IPS-11a (cell line): ENCODE results near the gene PRDX1.
A peak's percentile ranks its signal among the peaks of the same experiment; 100 is the strongest.
"Not testable (repeated sequence)": the region's sequence is repeated elsewhere in the genome, so short reads cannot be mapped to it uniquely, and the experiment has no call there.

ENCODE experiments used
- H3K4me3 ChIP-seq: one replicate; pipeline ENCODE4 v1.5.1; 2013; ENCODE audit warnings: low read depth, low read length, control low read depth

PRDX1 gene

DNA sequence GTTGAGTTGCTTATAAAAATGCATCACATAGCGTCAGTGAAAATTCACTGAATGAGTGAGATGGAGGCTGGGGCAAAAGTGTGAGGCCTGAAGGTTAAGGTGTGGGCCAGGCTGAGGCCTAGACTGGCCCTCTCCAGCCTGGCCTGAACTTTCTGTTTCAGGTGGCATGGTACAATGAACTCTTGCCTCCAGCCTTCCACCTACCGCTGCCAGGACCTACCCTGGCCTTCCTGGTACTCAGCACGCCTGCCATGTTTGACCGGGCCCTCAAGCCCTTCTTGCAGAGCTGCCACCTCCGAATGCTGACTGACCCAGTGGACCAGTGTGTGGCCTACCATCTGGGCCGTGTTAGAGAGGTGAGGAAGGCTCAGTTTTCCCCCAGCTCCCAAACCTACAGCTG is 14.5 kb downstream of the PRDX1 start:
- H3K4me3 ChIP-seq = no peak overlapping the region

DNA sequence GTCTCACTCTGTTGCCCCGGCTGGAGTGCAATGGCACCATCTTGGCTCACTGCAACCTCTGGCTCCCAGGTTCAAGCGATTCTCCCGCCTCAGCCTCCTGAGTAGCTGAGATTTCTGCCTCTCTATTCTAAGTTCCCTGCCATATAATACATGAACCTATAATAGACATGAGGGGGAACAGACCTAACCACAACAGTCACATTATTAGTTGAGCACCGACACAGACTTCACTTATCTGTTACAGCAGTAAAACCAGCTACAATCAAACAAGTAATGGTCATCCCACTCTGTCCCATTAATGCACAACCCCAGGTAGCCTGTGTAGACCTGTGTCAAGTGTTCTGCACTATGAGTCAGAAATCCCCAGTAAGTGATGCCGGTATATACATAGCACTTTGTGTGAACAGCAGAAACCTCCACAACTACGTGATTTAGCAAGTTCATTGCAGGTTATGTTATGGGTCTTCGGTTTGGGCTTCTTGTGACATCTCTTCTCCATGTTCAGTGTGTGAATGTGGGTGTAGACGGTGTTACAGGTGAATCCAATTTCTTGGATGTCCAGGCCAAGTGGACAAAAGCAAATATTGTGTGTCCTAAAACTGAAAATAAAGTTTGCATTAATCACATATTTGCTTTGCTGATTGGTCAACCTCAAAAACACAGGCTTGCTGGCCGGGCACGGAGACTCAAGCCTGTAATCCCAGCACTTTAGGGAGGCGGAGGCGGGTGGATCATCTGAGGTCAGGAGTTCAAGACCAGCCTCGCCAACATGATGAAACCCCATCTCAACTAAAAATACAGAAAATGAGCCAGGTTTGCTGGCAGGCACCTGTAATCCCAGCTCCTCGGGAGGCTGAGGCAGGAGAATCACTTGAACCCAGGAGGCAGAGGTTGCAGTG is 18.0 kb downstream of the PRDX1 start:
- no peak overlapping the region for H3K4me3 ChIP-seq

DNA sequence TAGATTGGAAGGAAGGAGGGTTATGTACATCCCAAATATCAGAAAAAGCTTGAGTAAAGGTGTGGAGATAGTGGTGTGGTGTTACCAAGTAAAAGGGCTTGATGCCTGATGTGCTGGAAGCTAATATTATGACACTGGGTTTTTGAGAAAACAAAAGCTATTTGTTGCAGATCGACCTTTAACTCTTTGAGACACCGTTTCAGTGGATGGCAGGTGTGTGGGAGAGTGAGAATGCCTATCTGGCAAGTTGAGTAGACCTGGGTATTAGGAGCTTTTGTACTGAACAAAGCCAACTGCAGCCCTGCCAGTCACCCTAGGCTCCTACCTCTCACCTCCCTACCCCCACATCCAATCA is 20.2 kb downstream of the PRDX1 start:
- no peak overlapping the region for H3K4me3 ChIP-seq

DNA sequence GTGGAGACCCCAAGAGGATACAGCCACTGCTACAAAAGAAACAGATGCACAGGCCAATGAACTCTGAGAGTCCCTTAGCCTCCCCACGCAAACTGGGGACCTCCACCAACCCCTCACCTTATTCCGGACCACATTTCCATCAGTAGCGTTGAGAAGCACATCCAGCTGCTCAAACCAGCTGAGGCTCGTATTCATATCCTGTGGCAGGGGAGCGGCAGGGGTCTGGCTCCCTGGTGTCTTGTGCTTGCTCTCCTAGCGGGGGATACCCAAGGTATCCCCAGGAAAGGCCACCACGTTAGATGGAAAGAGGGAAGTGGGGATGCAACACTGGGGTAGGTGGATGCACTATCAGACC is 22.3 kb downstream of the PRDX1 start:
- peak overlapping the region; percentile 95 for H3K4me3 ChIP-seq

DNA sequence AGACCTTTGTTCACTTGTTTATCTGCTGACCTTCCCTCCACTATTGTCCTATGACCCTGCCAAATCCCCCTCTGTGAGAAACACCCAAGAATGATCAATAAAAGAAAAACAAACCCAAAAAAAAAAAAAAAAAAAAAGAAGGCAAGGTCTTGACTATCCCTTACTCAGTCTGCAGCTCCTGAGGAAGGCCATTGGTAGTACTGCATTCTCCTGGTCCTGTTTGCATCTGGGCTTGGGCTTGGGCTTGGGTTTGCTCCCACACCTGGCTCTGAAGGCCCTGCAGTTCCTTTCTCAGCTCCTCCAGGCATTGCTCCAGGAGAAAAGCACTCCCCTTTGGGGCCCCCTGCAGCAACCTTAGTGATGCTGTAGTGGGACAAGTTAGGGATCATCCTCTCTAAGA is 23.4 kb downstream of the PRDX1 start:
- H3K4me3 ChIP-seq = no peak overlapping the region

DNA sequence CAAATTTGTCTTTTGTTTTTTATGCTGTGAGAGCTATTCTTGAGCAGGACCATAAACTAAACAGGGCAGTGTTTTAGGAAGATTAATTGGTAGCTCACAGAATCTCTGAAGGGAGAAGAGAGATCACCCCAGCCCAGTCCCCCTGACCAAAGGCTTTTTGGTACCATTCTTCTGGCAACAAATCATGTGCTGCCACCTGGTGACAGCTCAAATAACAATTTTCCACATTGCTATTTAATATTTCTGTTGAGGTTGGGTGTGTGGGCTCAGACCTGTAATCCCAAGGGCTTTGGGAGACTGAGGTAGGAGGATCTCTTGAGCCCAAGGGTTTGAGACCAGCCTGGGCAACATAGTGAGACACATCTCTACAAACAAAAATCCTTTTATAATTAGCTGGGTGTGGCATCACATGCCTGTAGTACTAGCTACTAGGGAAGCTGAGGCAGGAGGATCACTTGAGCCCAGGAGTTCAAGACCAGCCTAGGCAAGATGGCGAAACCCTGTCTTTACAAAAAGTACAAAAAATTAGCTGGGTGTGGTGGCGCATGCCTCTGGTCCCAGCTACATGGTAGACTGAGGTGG is 28.5 kb downstream of the PRDX1 start:
- no peak overlapping the region for H3K4me3 ChIP-seq

DNA sequence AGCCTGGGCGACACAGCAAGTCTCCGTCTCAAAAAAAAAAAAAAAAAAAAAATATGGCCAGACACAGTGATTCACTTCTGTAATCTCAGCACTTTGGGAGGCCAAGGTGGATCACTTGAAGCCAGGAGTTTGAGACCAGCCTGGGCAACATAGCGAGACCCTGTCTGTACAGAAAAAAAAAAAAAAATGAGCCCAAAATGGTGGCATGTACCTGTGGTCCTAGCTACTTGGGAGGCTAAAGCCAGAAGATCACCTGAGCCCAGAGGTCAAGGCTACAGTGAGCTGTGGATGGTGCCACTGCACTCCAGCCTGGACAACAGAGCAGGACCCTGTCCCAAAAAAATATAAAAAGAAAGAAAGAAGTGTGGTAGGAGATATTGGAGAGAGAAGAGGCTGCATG is 29.0 kb downstream of the PRDX1 start:
- H3K4me3 ChIP-seq = no peak overlapping the region

DNA sequence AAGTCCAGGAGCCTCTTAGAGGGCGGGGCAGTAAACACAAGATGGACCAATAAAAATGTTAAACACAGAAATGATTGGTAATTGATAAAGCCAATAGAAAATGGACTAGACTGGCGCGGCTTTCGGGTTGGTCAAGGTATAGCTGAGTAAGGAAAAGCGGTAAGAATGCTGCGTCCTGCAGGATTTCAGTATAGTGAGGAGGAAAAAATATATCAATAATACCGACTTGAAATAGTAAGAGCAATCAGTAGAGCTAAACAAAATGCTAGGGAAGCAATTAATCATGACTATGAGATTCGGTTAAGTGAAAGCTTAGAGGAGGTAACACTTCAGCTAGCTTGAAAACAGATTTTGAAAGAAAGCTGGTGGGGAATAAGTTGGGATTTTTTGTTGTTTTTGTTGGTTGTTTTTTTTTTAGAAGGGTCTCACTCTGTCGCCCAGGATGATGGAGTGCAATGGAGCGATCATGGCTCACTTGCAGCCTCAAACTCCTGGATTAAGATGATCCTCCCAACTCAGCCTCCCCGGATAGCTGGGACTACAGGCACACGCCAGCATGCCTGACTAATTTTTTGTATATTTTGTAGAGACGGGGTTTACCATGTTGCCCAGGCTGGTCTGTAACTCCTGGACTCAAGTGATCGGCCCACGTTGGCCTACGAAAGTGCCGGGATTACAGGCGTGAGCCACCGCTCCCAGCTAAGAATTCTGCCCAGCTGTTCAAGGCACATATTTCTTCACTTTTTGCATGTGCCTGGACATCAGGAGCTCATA is 30.0 kb downstream of the PRDX1 start:
- no peak overlapping the region for H3K4me3 ChIP-seq

DNA sequence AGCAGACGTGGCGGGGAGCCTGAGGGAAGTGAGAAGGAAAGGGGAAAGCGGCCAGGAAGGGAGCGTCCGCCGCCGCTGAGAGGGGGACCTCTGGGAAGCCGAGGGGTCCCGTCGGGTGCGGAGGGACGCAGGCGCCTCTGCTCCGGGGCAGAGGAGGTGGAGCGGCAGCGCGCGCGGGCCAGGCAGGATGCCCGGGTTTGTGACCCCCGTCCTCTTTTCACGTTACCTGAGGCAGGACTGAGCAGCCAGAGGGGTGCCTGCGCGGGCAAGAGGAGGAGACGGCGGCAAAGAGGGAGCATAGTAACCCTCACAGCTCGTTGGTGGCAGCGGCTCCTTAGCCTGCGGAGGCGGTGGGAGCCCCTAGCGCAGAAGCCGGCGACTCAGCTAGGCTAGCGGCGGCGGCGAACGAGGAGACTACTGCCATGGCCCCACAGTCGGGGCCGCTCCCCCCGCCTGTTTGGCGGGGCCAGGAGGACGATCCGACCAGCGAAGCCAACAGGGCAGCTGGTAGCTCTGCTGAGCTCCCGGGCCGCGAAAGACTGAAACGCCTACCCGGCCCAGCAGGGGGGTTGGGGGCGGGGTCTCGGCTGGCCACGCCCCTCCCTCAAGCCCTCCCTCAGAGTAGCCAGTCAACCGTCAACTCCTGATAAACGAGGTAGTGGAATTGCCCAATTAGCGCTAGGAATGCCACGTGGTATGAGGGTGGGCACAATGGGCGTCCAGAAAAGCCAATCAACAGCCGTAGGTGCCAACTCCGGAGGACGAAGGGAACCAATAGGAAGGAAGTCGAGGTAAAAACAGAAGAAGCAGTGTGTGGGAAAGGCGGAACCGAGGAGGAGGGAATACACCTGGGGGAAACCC is 30.8 kb downstream of the PRDX1 start, which contains the start of gene TESK2:
TSS of gene TESK2 (minus strand) at position 538 of the 861 bp plus-strand sequence. CDS start 33,378 bp downstream, outside the sequence.
- H3K4me3 ChIP-seq = peak within 1 kb of the TSS; percentile 91

DNA sequence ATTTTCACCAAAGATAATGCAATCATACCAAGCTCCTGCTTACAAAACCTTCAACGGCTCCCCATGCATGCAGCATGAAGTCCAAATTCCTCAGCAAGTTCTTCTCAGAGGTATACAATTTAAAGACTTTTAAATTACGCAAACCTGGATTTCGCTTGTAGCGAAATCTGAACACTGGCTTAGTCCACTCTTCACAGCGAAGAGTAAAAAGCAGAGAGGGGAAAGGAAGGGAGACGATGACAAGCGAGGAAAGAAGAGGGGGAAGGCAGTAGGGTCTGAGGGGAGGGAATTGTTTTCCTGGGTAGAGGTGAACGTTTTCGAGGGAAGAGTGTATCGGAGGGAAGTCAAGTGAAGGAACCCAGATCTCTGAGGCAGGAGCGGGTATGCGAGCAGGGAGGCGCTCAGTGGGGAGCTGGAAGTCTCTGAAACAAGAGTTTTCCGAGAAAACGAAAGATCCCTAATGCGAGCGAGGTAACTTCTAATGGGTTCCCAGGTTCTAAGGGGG is 31.5 kb downstream of the PRDX1 start:
- H3K4me3 ChIP-seq = peak overlapping the region; percentile 91

DNA sequence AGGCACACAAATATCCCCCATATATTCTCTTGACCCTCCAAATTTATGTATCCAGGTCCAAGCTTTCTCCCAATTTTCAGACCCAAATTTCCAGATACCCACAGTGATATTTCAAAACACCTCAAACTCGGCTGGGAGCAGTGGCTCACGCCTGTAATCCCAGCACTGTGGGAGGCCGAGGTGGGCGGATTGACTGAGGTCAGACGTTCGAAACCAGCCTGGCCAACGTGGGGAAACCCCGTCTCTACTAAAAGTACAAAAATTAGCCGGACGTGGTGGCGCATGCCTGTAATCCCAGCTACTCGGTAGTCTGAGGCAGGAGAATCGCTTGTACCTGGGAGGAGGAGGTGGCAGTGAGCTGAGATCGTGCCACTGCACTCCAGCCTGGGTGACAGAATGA is 32.3 kb downstream of the PRDX1 start:
- H3K4me3 ChIP-seq = peak overlapping the region; percentile 13

DNA sequence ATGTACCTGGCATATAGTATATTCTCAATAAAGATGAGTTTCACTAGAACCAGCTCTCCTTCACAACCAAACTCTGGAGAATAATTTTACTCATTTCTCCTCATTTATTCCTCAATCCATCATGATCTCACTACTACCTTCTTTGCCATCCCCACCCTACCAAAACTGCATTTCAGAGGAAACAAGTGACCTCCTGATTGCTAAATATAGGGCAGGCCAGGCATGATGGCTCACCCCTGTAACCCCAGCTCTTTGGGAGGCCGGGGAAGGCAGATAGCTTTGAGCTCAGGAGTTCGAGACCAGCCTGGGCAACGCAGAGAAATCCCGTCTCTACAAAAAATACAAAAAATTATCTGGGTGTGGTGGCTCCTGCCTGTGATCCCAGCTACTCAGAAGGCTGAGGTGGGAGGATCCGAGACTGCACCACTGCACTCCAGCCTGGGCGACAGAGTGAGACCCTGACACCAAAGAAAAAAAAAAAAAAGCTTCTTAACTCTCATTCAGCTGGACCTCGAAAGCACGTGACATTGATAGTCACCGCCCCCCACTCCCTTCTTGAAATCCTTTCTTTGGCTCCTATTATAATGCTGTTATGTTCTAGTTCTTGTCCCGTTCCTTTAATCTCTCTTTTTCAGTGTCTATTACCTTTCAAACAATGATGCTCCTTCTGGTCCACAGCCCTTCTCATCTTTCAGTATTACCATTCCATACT is 32.9 kb downstream of the PRDX1 start:
- H3K4me3 ChIP-seq = no peak overlapping the region

DNA sequence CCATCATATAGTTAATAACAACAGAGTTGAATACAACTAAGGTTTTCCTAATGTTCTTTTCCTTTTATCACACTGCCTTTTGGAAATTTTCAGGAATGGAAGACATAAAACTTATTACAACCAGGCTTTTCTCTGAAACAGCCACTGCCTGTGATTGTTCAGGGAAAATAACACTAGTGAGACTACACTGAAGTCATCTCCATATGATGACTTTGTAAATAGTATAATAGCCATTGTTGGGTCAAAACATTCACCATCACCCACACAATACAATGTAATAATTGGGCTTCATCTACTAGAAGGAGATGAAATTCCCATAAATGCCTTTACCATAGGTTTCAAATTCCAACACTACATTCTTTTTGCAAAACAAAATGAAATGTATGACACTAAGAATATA is 35.7 kb downstream of the PRDX1 start:
- no peak overlapping the region for H3K4me3 ChIP-seq

DNA sequence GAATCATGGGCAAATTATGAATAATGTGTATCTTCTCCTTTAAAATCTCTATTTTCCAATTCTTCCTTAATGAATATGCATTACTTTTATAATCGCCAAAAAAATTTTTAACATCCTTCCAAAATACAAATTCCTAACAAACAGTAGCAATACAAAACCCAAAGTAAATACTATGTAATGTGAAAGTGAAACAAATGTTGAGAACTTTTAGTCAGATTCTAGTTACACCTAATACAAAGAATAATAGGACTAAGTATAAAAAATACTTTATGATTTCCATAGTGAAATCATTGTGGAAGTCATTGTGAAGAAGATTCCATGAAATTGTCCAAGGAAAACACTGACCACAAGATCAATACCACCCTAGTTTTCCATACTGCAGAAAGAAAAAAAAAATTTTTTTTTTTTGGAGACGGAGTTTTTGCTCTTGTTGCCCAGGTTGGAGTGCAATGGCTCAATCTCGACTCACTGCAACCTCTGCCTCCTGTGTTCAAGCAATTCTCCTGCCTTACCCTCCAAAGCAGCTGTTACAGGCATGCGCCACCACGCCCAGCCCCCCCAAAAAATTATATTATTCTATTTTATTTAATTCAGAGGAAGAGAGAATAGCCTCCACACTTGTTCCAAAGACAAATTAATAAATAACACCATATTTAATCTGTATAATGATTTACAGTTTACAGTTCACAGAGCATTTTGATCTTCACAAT is 42.5 kb downstream of the PRDX1 start:
- H3K4me3 ChIP-seq = no peak overlapping the region

DNA sequence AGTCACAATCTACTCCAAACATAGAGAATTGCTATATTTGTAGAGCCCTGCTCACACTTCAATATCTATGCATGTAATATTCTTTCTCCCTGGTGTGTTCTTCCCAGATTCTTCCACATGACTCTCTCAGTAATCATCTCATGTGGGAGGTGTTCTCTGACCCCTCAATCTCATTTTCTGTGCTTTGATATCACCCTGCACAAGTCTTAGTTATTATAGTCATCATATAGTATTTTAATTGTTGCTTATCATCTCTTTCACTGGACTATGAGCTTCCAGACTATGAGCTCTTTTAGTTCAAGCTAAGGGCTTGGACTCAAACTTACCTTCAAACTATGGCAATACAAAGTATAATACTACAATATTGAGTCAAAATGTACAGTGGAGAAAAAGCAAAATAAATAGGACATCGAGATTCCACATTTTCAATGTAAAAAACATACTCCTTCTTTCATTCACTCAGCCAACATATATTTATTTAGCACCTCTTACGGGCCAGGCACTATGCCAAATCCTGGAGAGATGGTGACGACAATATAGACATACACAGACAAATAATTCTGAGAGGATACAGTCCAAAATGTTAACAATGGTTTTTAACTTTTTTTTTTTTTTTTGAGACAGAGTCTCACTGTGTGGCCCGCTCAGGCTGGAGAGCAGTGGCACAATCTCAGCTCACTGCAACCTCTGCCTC is 43.4 kb downstream of the PRDX1 start:
- H3K4me3 ChIP-seq = no peak overlapping the region

DNA sequence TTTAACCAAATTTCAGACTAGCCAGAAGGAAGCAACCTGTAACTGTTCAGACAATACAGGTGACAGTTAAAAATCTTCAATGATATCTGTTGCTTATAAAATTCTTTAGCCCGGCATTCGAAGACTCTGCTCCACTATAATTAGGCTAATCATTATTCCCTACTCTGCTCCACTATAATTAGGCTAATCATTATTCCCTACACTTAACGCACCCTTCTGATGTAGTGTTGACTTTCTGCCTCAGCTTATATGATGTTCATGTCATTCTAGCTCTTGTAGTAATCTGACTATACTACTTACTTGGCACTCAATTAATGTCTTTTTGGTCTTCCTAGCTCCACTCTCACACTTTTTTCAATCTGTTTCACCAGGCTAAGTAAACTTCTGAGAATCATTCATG is 44.0 kb downstream of the PRDX1 start:
- no peak overlapping the region for H3K4me3 ChIP-seq

DNA sequence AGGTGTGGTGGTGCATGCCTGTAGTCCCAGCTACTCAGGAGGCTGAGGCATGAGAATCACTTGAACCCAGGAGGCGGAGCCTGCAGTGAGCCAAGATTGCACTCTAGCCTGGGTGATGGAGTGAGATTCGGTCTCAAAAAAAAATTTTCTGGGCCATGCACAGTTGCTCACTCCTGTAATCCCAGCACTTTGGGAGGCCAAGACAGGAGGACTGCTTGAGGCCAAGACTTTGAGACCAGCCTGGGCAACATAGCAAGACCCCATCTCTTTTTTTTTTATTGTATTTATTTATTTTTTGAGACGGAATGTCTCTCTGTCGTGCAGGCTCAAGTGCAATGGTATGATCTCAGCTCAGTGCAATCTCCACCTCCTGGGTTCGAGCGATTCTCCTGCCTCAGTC is 47.5 kb downstream of the PRDX1 start:
- H3K4me3 ChIP-seq = not testable (repeated sequence)

DNA sequence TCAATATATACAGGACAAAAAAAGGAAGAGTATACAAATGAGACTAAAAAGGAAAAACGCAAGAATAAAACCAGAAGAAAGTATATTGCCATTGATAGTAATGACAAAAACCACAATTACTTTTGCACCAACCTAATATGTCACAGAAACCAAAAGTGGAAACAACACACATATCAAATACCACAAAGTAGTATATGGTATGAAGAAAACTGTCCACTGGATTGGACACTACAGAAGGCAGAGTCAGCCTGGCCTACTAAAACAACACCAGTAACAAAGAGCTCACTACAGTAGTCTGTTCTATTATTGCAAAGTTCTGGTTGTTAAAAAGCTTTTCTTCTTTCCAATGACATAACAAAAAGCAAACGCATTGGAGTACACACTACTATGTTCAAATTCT is 48.4 kb downstream of the PRDX1 start:
- no peak overlapping the region for H3K4me3 ChIP-seq

DNA sequence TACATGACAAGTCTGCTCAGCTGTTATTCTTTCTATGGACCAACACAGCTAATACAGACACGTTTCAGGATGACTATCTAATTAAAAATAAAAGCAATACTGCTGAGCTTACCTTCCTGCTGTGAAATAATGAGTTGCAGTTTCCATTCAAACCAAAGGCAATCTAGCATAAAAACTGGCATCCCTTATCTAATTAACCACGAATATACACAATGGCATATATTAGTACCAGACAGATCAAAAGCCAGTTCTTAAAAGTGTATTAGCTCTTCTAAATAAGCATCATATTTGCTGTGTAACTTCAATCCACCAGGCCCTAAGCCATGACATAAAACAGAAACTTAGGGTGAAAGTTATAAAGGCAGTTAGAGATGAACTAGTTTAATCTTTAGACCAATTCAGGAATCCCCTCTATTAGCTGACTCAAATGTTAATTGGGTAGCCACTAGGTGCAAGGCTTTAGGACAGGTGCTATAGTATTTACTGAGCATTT is 51.3 kb downstream of the PRDX1 start:
- no peak overlapping the region for H3K4me3 ChIP-seq
